HT1080 (cell line): ENCODE measurements around the gene JADE1. TPM values are rescaled to one million over a fixed set of nuclear protein-coding genes. Genes with fewer than 3 reads are reported as not detected.
A peak's percentile ranks its signal among the peaks of the same experiment; 100 is the strongest.

Experiments
- DNase-seq: peaks from one replicate; pipeline ENCODE4 v3.0.0-alpha.2; 2015; ENCODE audit warnings: low read depth
- total RNA-seq: library from RNA; depleted of rRNA; stranded (reverse); fragments of >200 nt; shearing (Covaris generic); gene quantifications from 2 replicates; pipeline ENCODE4 v1.2.3, GENCODE V29; 2014

Gene JADE1
- total RNA-seq, 1 experiment from 2014 or later = 28.0 TPM

DNA sequence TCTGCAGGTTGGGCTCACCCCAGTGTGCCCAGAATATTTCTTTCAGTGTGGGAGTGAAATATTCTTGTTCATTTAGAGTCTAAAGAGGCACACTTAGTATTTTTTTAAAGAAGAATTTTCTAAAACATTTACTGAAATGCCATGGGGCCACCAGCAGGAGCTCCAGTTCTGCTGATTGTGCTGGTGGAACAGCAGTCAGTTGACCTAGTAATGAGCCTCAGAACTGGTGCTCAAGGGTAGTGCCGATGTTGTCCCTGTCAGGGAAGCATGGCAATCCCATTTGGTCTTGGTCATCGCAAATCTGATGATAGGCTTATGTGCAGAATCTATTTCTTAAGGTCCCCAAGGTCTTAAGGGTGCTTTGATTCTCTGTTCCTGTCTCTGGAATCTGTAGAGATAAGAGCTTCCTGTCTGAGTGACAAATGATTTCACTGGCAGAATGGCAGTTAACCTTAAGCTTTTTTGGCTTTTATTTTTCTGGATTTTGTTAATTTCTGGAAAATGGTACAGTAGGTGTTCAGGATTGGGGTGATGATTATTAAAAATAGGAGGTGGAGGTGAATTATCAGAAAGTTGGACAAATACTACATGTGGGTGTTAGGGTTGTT is 31.3 kb downstream of the JADE1 start:
- no peak for DNase-seq

DNA sequence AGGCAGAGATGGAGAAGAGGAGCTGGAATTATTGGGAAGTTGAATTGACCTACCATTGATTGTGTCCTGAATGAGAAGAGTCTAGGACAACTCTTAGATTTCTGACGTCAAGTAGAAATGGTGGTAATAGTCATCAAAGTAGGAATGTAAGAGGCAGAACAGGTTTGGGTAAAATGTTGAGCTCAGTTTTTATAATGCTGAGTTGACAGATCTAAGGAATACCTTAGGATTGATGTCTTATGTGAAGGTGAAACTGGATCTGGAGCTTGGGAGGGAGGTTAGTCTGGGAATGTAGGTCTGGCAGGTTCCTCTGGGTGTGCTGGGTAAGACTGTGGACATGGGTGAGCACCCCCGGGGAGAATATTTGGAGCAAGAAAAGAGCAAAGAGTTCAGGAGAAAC is 31.9 kb downstream of the JADE1 start:
- DNase-seq = no peak

DNA sequence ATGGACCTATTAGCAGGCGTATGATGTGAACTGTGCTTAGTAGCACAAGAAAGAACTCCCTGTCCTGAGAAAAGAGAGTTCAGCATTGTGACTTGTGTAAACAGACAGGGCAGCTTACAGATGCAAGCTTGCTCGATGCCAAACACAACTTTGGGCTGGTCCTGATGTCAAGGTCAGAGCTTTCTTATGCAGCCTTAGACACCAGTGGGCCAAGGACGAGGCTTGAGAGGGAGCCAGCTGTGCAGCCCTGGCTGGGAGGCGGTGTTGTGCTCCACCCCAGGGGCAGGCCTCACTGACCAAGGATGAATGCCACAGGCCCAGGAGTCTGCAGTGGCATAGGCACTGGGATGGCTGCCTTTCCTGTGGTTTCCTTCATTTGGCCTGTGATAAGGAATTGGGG is 35.4 kb downstream of the JADE1 start:
- no peak for DNase-seq

DNA sequence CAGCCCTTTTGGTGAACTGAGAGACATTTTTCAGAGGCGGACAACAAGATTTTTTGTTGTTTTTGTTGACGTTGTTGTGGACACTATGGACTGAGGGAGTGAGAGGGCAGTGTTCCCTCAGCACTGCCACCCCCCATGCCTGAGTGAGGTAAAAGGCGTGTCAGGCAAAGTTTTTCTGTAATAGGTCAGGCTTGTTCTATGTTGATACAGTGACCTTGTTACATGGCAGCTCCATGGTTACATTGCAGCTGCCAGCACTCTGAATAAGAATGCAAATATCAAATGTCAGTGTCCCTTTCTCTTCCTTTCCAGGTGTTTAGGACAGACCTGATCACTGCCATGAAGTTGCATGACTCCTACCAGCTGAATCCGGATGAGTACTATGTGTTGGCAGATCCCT is 36.6 kb downstream of the JADE1 start:
- no peak for DNase-seq

DNA sequence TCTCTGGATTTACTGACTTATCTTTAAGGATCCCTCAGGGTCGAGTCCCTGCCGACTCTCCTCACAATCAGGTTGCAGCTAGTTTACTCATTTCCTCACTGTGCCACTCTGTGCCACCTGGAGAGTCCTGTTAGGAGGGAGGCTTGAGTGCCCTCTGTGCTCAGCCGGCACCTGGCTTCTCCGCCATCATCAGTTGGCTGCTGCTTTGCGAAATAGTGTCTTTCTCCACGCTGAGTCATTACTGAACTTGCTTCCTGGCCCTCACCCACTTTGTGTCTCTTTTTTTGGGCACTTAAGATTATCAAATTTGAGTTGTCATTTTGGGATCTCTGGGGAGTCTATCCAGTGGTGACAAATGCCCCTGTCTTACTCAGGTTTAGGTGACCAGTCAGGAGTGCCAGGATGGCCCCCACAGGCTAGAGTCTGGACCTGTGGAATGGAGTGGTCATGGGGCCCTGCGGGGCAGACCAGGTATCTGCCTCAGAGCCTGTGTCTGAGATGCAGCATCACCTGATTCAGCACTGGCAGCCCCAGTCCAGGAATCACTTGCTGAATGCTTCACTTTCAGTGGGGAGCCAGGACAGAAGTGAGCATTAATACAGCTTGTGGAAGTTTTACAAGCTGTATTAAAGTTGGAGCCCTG is 37.7 kb downstream of the JADE1 start:
- DNase-seq = no peak

DNA sequence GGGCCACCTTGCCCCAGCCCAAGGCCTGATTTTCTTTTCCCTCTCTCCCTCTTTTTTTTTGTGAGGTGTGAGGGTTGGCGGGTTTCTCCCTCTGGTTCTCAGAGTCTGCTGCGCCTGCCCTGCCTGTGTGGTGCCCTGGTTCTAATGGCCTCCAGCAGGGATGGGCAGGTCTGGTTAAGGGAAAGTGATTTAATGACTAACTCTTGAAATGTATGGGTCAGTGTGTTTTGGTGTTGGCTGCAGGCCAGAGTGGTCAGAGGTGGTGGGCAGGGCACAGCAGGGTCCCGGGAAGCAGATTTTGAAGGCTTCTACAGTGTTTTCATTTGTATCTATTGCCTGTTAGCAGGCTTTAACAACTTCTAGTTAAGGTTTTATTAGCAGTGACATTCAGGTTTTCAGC is 39.0 kb downstream of the JADE1 start:
- DNase-seq = no peak

DNA sequence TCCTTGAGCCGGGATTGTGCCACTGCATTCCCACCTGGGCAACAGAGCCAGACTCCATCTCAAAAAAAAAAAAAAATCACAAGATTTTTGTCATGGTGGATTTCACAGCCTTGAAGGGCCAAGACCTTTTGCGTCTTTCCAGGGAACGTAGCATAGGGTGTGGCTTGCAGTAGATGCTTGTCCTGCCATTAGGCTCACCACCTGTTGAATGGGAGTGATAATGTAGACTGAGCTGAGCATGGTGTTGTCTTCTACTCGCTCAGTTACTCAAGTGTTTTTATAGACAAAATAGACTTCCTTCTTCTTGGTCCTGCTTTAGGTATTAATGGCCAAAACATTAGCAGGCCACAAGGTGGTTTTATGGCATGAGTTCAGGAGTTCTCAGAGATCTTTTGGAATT is 40.8 kb downstream of the JADE1 start:
- no peak for DNase-seq

DNA sequence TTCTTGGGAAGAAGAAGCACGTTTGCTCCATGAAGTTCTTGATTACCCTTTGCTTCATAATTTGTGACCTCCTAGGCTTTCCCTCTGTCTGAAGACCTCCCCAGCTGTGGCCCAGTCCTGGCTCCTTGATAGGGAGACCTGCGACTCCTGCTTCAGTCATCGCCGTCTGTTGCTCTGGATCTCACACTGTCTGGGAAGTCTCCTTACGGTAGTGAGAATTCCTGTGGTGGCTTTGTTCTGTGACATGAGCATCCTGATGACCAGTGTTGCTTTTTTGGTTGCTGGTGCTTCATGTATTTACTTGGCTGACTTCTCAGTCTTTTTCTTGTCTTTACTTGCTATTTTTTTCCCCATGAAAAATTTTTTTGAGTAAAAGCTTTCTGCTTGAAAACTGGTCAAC is 44.2 kb downstream of the JADE1 start:
- DNase-seq = no peak

DNA sequence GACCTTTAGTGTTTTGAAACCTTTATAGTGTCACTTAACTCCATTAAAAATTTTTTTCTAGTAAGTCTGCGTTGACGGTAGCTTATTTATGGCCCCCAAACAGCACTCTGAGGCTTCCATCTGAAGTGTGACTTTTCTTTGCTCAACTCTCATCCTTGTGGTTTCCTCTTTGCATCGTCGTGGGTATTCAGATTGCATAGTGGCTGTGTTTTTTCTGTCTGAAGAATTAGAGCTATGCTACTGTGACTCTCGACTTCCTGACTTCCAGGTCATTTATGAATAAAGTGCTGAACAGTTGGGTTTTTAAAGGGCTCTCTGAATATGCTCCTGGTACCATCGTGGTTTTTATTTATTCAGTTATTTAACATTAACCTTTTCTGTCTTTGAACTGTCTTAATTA is 44.9 kb downstream of the JADE1 start:
- no peak for DNase-seq

DNA sequence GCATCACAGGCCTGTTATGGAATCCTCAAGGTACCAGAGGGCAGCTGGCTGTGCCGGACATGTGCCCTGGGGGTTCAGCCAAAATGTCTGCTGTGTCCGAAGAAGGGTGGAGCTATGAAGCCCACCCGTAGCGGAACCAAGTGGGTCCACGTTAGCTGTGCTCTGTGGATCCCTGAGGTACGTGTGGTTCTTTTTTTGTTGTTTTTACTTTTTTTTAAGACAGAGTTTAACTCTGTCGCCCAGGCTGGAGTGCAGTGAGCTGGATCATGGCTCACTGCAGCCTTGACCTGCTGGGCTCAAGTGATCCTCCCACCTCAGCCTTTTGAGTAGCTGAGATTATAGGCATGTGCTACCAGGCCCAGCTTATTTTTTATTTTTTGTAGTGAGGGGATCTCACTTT is 46.1 kb downstream of the JADE1 start:
- DNase-seq = no peak

DNA sequence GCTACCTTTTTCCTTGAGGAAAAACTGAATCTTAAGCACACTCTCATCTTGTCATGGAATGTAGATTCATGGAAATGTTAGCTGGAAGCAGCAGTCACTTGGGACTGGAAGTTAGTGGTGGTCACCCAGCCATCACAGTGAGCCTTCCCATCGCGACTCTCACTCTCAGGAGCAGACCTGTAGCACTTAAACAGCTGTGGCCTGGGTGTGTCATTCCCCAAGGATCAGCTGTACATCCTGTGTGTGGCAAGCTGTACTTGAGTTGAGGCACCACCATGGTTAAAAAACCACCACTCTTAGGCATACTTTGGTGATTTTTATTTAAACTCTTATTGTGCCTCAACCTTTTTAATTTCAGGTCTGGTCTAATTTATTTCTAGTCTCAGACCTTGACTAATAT is 46.7 kb downstream of the JADE1 start:
- no peak for DNase-seq

DNA sequence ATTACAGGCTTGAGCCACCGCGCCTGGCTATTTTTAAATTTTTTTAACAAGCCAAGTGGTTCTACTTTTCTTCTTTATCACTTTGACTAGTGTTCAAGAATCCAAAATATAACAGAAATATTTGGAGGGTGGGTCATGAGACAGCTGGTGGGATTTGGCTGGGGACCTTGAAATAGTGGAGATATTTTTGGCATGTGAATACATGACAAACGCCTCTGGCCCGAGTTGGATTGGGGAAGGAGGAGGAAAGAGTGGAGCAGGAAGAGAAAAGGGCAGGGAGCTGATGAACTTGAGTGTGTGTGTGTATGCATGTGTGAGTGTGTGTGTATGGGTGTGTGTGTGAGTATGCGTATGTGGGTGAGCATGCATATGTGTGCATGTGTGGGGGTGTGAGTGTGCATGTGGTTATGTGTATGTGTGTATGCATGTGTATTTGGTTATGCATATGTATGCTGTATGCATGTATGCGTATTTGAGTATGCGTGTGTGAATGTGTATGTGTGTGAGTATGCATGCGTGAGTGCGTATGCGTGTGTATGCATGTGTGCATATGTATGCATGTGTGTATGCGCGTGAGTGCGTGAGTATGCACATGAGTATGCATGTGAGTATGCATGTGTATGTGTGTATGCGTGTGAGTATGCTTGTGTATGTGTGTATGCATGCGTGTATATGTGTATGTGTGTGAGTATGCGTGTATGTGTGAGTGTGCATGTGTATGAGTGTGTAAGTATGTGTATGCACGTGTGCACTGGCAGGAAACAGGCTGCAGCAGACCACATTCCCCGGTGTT is 49.6 kb downstream of the JADE1 start:
- no peak for DNase-seq

DNA sequence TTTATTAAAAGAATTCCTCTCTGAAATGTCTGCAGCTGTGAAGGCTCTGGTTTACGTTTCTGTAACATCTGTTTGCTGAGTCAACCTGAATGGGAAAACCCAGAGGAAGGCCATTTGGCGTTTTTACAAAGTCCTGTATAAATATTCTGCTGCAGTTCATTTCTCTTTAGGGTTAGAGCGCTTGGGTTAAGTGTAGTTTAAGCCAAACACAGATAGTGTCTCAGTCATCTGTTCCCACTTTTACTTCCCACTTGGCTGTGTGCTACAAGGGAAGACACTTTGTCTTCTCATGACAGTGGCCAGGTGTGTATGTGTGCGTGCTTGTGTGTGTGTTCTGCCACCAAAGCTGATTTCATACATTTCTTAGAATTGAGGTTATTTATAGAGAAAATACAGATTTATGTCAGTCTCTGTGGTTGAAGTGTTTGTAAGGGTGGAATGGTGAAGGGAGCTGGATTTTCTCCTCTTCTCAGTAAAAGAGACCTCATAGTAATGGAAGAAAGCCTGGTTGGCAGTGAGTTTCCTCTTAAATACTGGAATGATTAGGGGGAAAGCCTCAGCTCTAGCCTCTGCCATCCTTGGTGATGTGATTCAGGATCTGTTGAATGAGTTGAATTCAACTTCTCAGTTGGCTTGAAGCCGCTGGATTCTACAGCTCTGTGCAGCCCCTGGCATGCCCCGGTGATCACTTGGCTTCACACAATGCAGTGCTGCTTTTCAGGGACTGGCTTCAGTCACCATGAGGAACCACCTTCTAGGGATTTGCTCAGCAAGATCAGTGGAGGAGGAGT is 50.6 kb downstream of the JADE1 start:
- DNase-seq = no peak

DNA sequence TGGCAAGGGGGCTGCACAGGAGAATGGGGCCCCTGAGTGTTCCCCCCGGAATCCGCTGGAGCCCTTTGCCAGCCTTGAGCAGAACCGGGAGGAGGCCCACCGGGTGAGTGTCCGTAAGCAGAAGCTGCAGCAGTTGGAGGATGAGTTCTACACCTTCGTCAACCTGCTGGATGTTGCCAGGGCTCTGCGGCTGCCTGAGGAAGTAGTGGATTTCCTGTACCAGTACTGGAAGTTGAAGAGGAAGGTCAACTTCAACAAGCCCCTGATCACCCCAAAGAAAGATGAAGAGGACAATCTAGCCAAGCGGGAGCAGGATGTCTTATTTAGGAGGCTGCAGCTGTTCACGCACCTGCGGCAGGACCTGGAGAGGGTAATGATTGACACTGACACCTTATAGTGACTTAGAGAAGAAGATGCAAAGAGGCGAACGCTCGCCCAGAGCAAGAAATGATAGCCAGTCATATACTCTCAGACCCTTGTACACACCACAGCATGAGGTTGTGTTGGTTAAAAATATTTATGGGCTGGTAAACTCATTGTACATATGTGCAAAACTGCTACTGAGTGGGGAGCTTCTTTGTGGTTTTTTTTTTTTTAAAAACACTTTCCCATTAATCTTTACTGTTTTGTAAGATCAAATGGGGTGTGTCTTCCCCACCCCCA is 52.5 kb downstream of the JADE1 start:
- no peak for DNase-seq

DNA sequence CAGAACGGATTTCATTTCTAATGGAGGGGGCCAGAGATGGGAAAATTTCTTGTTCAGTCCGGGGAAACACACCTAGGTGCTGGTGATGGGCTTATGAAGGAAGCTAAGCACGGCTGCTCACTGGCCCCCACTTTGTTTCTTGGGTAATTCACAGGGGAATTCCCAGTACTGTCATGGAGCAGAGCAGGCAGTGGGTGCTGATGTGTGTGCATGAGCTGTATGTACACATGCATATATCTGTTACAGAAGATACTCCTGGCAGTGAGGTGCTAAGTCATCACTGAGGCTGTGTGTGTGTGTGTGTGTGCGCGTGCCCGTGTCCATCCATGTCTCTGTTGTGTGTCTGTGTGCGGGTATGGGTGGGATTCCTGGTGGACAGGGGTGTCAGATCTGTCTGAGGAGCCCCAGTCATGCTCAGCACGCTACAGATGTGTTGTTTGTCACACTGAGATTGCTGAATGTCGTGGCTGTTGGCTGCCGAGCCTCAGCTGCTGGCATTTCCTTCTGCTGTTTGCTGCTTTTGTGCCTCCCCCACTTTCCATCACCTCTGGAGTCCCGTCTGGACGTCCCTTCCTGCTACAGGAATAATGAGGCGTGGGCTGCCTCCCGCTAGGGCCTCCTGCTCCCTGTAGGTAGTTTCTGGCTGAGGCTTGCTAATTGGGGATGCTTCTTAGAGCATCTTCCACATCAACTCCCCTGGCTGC is 53.3 kb downstream of the JADE1 start:
- no peak for DNase-seq

DNA sequence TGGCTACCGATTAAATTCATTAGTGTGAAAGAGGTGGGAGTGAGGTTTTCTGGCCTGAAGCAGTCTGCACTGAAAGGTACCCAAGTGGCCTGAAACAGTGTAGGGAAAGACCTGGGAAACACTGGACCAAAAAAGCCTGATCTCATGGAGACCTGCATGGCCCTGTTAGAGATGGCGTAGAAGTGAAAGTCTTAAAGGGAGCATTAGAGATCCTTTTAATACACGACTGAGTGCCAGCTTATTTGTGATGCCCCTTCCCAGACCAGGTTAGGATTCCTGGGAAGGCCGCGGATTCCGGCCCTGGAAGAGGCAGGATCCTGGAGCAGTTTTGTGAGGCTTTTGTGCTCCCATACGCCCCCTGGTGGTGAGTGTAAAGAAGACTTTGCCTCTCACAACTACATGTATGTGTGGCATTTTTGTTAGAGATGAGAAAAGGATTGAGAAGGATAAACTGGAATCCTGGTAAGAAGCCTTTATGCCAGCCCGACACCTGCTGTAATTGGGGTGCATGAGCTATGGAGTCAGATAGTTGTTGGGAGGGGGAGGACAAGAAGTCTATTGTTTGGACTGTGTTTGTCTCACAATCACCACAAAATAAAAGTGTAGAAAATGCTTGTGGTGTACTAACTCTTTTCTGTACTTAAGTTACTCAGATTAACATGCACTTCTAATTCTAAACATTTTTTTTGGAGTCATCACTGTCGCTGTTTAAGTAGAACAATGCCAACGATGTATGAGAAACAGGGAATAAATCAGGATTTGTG is 54.0 kb downstream of the JADE1 start:
- DNase-seq = peak; percentile 60

DNA sequence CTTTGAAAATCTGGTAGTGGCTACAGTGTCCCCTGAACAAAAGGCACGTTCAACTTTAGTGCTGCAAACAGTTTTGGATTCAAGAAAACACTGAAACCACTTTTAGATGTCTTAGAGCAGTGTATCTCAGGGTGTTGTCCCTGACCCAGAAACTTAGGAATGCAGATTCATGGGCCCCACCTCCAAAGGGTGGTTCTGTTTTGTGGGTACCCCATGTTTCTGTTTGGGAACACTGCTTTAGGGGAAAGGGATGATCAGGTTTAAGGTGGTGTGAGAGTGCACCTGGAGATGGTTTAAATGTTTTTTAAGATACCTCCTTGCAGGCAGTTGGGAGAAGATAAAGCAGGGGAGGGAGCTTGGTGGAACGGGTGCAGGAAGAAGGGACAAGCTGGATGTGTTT is 55.6 kb downstream of the JADE1 start:
- DNase-seq = no peak

DNA sequence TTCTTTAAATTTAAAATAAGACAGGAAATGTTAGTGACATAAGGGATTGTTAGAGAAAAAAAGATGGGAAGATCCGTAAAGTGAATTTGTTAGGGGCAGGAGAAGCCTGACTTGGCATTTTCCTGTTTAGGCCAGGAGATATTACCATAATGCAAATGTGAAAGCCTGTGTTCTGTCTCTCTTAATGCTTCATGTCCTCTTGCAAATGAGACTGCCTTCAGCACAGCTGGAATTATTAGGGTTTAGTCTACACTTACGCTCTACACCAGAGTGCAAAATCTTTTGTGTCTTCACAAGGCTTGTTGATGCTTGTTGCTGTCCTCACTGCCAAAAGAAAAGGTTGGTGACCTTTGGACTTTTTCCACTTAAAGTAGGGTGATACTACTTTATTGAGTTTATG is 56.8 kb downstream of the JADE1 start:
- no peak for DNase-seq

DNA sequence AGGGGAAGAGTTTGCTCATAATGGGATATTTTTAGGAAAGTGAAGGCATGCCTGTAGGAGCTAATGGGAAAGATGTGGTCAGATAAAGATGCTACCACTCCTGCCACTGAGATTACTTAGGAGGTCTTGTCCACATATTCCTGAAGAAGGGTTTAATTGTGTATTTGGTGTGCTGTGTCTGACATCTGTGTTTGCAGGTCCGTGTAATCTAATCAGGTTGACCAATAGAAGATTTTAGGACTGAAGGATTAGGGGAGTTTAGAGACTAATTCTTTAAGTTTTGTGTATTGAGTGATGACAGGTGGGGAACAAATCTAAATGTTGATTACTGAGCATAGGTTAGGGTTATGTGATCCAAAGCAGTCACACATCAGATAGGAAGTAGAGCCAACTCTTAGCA is 57.2 kb downstream of the JADE1 start:
- DNase-seq = no peak

DNA sequence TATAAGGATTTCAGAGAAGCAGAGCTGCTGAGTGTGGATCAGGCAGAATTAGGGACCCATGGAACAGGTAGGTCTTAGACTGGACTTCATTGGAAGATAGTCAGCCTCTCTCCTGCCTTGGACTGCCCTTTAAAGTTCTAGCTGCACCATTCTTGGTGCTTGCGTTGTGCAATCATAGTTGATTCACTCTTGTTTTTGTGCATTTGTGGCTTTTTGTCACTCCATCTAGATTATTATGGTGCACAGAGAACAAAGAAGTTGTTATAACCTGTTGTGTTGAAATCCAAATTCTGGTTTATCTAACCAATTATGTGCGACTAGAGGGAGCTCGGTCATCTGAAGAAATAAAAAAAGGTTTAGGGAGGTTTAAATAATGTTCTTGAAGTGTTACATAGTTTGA is 59.3 kb downstream of the JADE1 start:
- no peak for DNase-seq
